GM12878 (cell line): Measurements from ENCODE around the gene ASRGL1. TPM values are rescaled to one million over a fixed set of nuclear protein-coding genes. Genes with fewer than 3 reads are reported as not detected.

Experiments used
- ATAC-seq: fragments of 200-7000 bp; cut with Tn5 transposase; 3 replicates; pipeline ENCODE4 v1.9.1; 2020; ENCODE audit warnings: mild to moderate bottlenecking, moderate library complexity
- BruUV-seq: library from RNA; stranded (reverse); fragments of 400-500 nt; replicated peaks from 2 replicates; lab custom pipeline; 2021; lab: Mats Ljungman, UMichigan
- CTCF ChIA-PET: fragments of 300-600 bp; sonication (Branson Sonifier 250); formaldehyde crosslinking; extraction: SDS; loops from one replicate; lab custom pipeline; 2021; ENCODE audit warnings: inconsistent platforms; lab: Yijun Ruan, JAX
- POLR2A ChIA-PET: fragments of 350-600 bp; formaldehyde crosslinking; extraction: SDS; loops from one replicate; lab custom pipeline; 2021; ENCODE audit warnings: inconsistent platforms; lab: Charles Lee
- RAD21 ChIA-PET: fragments of 300-600 bp; sonication (Branson Sonifier 250); formaldehyde crosslinking; loops from one replicate; lab custom pipeline; 2023; ENCODE audit warnings: antibody characterized with exemption; ENCODE audit not compliant: unreplicated experiment; lab: Charles Lee
- SMC1A ChIA-PET: fragments of 300-600 bp; sonication (Branson Sonifier 250); formaldehyde crosslinking; loops from one replicate; lab custom pipeline; 2023; ENCODE audit not compliant: unreplicated experiment, uncharacterized antibody; lab: Charles Lee
- DNase-seq: peaks from one replicate; pipeline ENCODE4 v3.0.0-alpha.2; 2011; ENCODE audit warnings: low read depth, low spot score
- FAIRE-seq: peaks from 3 replicates; lab custom pipeline; 2011; peaks lifted over from hg19 to GRCh38; lab: Jason Lieb, UNC
- H2AFZ ChIP-seq: 2 replicates; pipeline ENCODE4 v1.6.0; 2011; ENCODE audit warnings: low read depth, low read length, control low read depth; ENCODE audit not compliant: control insufficient read depth
- H3K27ac ChIP-seq: 2 replicates; pipeline ENCODE4 v1.5.1; 2011; ENCODE audit warnings: control low read depth; ENCODE audit not compliant: control insufficient read depth, insufficient read depth
- H3K27me3 ChIP-seq, 2 experiments: replicated peaks in 1 of 2; 2 replicates each; pipeline versions ENCODE4 v1.6.0 to v1.6.1; 2011; ENCODE audit warnings: low read length in 1 of 2; ENCODE audit not compliant: control insufficient read depth in 2 of 2, insufficient read depth in 2 of 2
- H3K36me3 ChIP-seq, 2 experiments: 2 replicates each; pipeline ENCODE4 v1.5.1; 2011; ENCODE audit warnings: low read length in 1 of 2; ENCODE audit not compliant: control insufficient read depth in 2 of 2, insufficient read depth in 2 of 2
- H3K4me1 ChIP-seq: 2 replicates; pipeline ENCODE4 v1.6.1; 2011; ENCODE audit warnings: mild to moderate bottlenecking, low read length, moderate library complexity, mixed read lengths; ENCODE audit not compliant: control insufficient read depth, insufficient read depth
- H3K4me2 ChIP-seq: 2 replicates; pipeline ENCODE4 v1.6.0; 2011; ENCODE audit warnings: control low read depth; ENCODE audit not compliant: control insufficient read depth, insufficient read depth
- H3K4me3 ChIP-seq: fragments of 200-600 bp; sonication (generic); 2 replicates; pipeline ENCODE4 v1.5.1; 2016
- H3K79me2 ChIP-seq: 2 replicates; pipeline ENCODE4 v1.6.0; 2011; ENCODE audit warnings: low read length; ENCODE audit not compliant: control insufficient read depth, insufficient read depth
- H3K9ac ChIP-seq: 2 replicates; pipeline ENCODE4 v1.8.0; 2011; ENCODE audit warnings: low read length, control low read depth, mixed read lengths; ENCODE audit not compliant: control insufficient read depth, insufficient read depth
- H3K9me3 ChIP-seq: replicated peaks from 3 replicates; pipeline ENCODE4 v1.5.1; 2011; ENCODE audit warnings: mild to moderate bottlenecking, low read length; ENCODE audit not compliant: control insufficient read depth, insufficient read depth
- H4K20me1 ChIP-seq: 2 replicates; pipeline ENCODE4 v1.6.0; 2011; ENCODE audit not compliant: control insufficient read depth, insufficient read depth
- ATF7 ChIP-seq: fragments of 450-650 bp; IDR thresholded peaks from 2 replicates; pipeline ENCODE4 v1.6.1; 2016; ENCODE audit warnings: low read depth, mild to moderate bottlenecking
- CHD1 ChIP-seq: IDR thresholded peaks from 2 replicates; pipeline ENCODE4 v1.6.1; 2012; ENCODE audit warnings: low read depth, low read length, improper control_type of control experiment
- CHD4 ChIP-seq: fragments of 200-600 bp; sonication (generic); IDR thresholded peaks from 2 replicates; pipeline ENCODE4 v1.6.1; 2016; ENCODE audit warnings: mild to moderate bottlenecking
- HDGF ChIP-seq: fragments of 450-650 bp; IDR thresholded peaks from 2 replicates; pipeline ENCODE4 v1.6.1; 2016; ENCODE audit warnings: antibody characterized with exemption
- IKZF1 ChIP-seq: fragments of 450-650 bp; conservative IDR thresholded peaks from 2 replicates; pipeline ENCODE4 v1.6.1; 2017; ENCODE audit warnings: antibody characterized with exemption, mild to moderate bottlenecking
- MTA2 ChIP-seq: fragments of 450-650 bp; IDR thresholded peaks from 2 replicates; pipeline ENCODE4 v1.6.1; 2016; ENCODE audit warnings: low read depth, mild to moderate bottlenecking, moderate library complexity
- NBN ChIP-seq: fragments of 450-650 bp; IDR thresholded peaks from 2 replicates; pipeline ENCODE4 v1.6.1; 2016
- RAD21 ChIP-seq: IDR thresholded peaks from 2 replicates; pipeline ENCODE4 v1.6.1; 2011; ENCODE audit warnings: mild to moderate bottlenecking, low read depth, low read length, moderate library complexity; ENCODE audit not compliant: insufficient read depth
- SREBF1 ChIP-seq: IDR thresholded peaks from 2 replicates; pipeline ENCODE4 v1.6.1; 2012; ENCODE audit warnings: mild to moderate bottlenecking, low read length
- STAT3 ChIP-seq: IDR thresholded peaks from 2 replicates; pipeline ENCODE4 v1.6.1; 2011; ENCODE audit warnings: low read depth, low read length, improper control_type of control experiment
- TCF12 ChIP-seq: IDR thresholded peaks from 2 replicates; pipeline ENCODE4 v1.6.1; 2011; ENCODE audit warnings: low read depth, mild to moderate bottlenecking, low read length
- ZNF622 ChIP-seq: fragments of 450-650 bp; IDR thresholded peaks from 2 replicates; pipeline ENCODE4 v1.6.1; 2017; ENCODE audit warnings: mild to moderate bottlenecking, inconsistent platforms
- WGBS: methylation state at CpG from one replicate; pipeline ENCODE4 v1.1.6; 2016; ENCODE audit warnings: low lambda C conversion rate; ENCODE audit not compliant: insufficient replicate concordance, insufficient coverage; ENCODE audit errors: missing lambda C conversion rate; 5-methylcytosine and 5-hydroxymethylcytosine counted together
- in situ Hi-C: fragments of 300-500 bp; cut with MboI; formaldehyde crosslinking; loops from 9 replicates; pipeline ENCODE4 v1.14.3; 2018; ENCODE audit warnings: mixed read lengths
- intact Hi-C: fragments of 100-400 bp; cut with micrococcal nuclease; formaldehyde crosslinking; loops from one replicate; pipeline ENCODE4 v1.14.2; 2022; ENCODE audit not compliant: unreplicated experiment
- polyA plus RNA-seq, 11 experiments: library from polyadenylated mRNA; depleted of rRNA in 4 of 11; unstranded in 6 of 11; stranded (reverse) in 5 of 11; fragments of >200 nt; fragmentation: Nextera tagmentation in 4 of 11; fragmentation: Illumina TruSeq in 1 of 11; extraction: Ambion mirVana in 4 of 11; extraction: Trizol in 1 of 11; gene quantifications; 1 replicate in 1 of 11; 2 replicates in 10 of 11; pipeline versions ENCODE4 v1.2.1 to v1.2.3, GENCODE V29; 2011 to 2016; ENCODE audit warnings: inconsistent platforms in 2 of 11, missing spikeins in 2 of 11, low read depth in 1 of 11
- total RNA-seq, 4 experiments: library from RNA; depleted of rRNA in 3 of 4; stranded (reverse); fragments of >200 nt in 3 of 4; fragmentation: Illumina TruSeq in 1 of 4; extraction: Trizol in 1 of 4; gene quantifications; 2 replicates each; pipeline versions ENCODE4 v1.2.1 to v1.2.3, GENCODE V29; 2013 to 2021
- TF ChIP-seq, protein P1 (sequence below): IDR thresholded peaks from 2 replicates; pipeline ENCODE4 v1.6.1; 2011; ENCODE audit warnings: low read depth, low read length, improper control_type of control experiment, borderline replicate concordance
- TF ChIP-seq, protein P2 (sequence below): IDR thresholded peaks from 2 replicates; pipeline ENCODE4 v1.6.1; 2011; ENCODE audit warnings: borderline replicate concordance, low read depth, mild to moderate bottlenecking, moderate library complexity, low read length; ENCODE audit not compliant: insufficient read depth, poor library complexity, severe bottlenecking

ASRGL1 gene
- total and polyA plus RNA-seq, 10 of the 15 experiments (the other 5 are each of a cell fraction or from before 2014, with no cell fraction given), result 0.97 to 24.5 (median 4.8) TPM

DNA sequence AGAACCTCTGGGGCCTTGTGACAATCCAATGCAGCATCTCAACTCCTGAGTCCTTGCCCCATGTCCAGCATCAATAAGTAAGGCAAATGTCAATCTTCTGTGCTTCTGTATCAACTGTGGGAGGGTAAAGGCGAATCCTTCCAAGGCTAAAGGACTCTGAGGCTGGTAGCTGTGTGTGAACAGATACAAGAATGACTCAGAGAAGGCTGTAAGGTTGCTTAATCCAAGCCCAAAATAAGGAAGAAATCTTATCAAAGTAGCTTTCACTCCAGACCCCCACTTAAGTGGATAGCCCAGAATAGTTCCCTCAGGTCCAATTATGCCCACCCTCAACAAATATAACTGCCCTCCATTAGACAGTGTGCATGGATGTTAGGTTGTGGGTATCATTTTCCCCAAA is 53.5 kb downstream of the ASRGL1 start:
- no peak for TF ChIP-seq CHD1
- TF ChIP-seq MTA2, result no peak
- TF ChIP-seq TCF12, result no peak
- no peak for TF ChIP-seq CHD4
- no peak for TF ChIP-seq SREBF1
- no peak for ATAC-seq
- ChIA-PET POLR2A (interaction anchor here (0.6 kb wide), 2 partner anchors 96 to 192 kb away, joined by 4 read pairs; no protein-coding TSS in a partner anchor), RAD21 (no interaction called here), SMC1A (interaction anchor here (0.9 to 1.7 kb wide), 2 partner anchors 9 to 13 kb away, joined by 4 to 5 read pairs; no protein-coding TSS in a partner anchor), CTCF (interaction anchor here (0.6 to 3.4 kb wide), 6 partner anchors 9 to 286 kb away, joined by 3 to 13 read pairs (median 7); no protein-coding TSS in a partner anchor)
- intact Hi-C loops (loop anchor here (10.0 kb wide), 1 partner anchor 474 kb away; no protein-coding TSS in a partner anchor), in situ Hi-C loops (no loop called here)
- no TSS peak for BruUV-seq
- Histone ChIP-seq H3K4me1 (peaks cover 8% of the 10 kb centered on the region), H3K79me2 (no peaks in the 10 kb centered on the region), H3K36me3 (no peaks in the 10 kb centered on the region), H4K20me1 (no peaks in the 10 kb centered on the region), H3K9me3 (no peaks in the 10 kb centered on the region), H3K9ac (no peak overlapping the region), H3K27ac (no peak overlapping the region), H3K4me3 (no peak overlapping the region), H3K27me3 (no peaks in the 10 kb centered on the region), H3K4me2 (no peak overlapping the region), H2AFZ (no peak overlapping the region)
- WGBS, result 0% methylated on average over 1 of the region's 1 CpG
- no peak for DNase-seq
- FAIRE-seq, result no peak

DNA sequence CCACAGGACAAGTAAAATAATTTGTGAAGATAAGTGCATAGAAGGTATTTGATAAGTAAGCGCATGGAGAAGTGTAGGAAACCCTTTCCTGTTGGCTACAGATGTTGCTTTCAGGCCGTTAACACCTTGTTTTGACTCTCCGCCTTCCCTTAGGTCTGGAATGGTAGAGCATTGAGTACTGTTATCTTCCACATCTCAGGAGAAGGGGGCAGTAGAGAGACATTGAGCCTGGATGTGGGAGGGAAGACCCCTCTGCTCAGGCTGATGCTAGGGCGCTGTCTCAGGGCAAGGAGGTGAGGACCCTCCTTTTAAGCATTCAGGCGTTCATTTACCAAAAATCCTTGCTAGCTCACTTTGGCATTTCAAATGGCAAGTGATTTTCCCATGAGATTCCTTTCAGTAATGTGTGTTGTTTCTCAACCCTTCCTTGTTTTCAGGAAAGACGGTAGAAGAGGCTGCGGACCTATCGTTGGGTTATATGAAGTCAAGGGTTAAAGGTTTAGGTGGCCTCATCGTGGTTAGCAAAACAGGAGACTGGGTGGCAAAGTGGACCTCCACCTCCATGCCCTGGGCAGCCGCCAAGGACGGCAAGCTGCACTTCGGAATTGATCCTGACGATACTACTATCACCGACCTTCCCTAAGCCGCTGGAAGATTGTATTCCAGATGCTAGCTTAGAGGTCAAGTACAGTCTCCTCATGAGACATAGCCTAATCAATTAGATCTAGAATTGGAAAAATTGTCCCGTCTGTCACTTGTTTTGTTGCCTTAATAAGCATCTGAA is 54.6 kb downstream of the ASRGL1 start:
- Histone ChIP-seq H3K9ac (no peak overlapping the region), H2AFZ (no peak overlapping the region), H3K4me3 (no peak overlapping the region), H3K36me3 (no peaks in the 10 kb centered on the region), H3K79me2 (no peaks in the 10 kb centered on the region), H3K4me2 (no peak overlapping the region), H3K4me1 (no peaks in the 10 kb centered on the region; the same call in 1 of the 2 replicates), H3K27ac (no peak overlapping the region), H3K9me3 (no peaks in the 10 kb centered on the region), H4K20me1 (no peaks in the 10 kb centered on the region), H3K27me3 (no peaks in the 10 kb centered on the region)
- in situ Hi-C loops, result no loop called here
- CTCF ChIA-PET, result interaction anchor here (0.9 to 4.8 kb wide), 3 partner anchors 10 to 151 kb away, joined by 4 to 33 read pairs (median 13); partner anchors contain the start of gene ASRGL1
- DNase-seq, result no peak
- POLR2A ChIA-PET, result interaction anchor here (0.8 kb wide), 1 partner anchor 30 kb away, joined by 3 read pairs; no protein-coding TSS in a partner anchor
- no peak for FAIRE-seq
- RAD21 ChIA-PET, result interaction anchor here (1.3 to 1.7 kb wide), 2 partner anchors 10 to 166 kb away, joined by 3 to 4 read pairs; no protein-coding TSS in a partner anchor
- no peak for ATAC-seq
- no TSS peak for BruUV-seq
- TF ChIP-seq ATF7 (no peak), MTA2 (no peak), STAT3 (no peak), NBN (no peak), ZNF622 (no peak), HDGF (no peak), RAD21 (no peak), IKZF1 (no peak)
- TF ChIP-seq, protein P1, sequence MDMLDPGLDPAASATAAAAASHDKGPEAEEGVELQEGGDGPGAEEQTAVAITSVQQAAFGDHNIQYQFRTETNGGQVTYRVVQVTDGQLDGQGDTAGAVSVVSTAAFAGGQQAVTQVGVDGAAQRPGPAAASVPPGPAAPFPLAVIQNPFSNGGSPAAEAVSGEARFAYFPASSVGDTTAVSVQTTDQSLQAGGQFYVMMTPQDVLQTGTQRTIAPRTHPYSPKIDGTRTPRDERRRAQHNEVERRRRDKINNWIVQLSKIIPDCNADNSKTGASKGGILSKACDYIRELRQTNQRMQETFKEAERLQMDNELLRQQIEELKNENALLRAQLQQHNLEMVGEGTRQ, result no peak
- TF ChIP-seq, protein P2, sequence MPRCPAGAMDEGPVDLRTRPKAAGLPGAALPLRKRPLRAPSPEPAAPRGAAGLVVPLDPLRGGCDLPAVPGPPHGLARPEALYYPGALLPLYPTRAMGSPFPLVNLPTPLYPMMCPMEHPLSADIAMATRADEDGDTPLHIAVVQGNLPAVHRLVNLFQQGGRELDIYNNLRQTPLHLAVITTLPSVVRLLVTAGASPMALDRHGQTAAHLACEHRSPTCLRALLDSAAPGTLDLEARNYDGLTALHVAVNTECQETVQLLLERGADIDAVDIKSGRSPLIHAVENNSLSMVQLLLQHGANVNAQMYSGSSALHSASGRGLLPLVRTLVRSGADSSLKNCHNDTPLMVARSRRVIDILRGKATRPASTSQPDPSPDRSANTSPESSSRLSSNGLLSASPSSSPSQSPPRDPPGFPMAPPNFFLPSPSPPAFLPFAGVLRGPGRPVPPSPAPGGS, result no peak
- intact Hi-C loops, result loop anchor here (10.0 kb wide), 1 partner anchor 473 kb away; no protein-coding TSS in a partner anchor
- 64% methylated on average over 16 of the region's 16 CpGs for WGBS
- SMC1A ChIA-PET, result interaction anchor here (1.2 to 1.7 kb wide), 3 partner anchors 12 to 33 kb away, joined by 3 to 5 read pairs (median 4); no protein-coding TSS in a partner anchor
